HEK293 (cell line): ENCODE measurements around the gene DNAH12.

Experiments
- CTCF ChIA-PET: fragments of 350-600 bp; formaldehyde crosslinking; extraction: SDS; loops from one replicate; lab custom pipeline; 2021; ENCODE audit warnings: antibody characterized with exemption; lab: Yijun Ruan, JAX
- POLR2A ChIA-PET: fragments of 300-600 bp; formaldehyde crosslinking; extraction: SDS; loops from one replicate; lab custom pipeline; 2020; ENCODE audit warnings: antibody characterized with exemption, inconsistent platforms; lab: Yijun Ruan, JAX
- H3K27ac ChIP-seq: fragments of 200-500 bp; sonication (Bioruptor generic); 2 replicates; pipeline ENCODE4 v1.5.1; 2014; ENCODE audit warnings: low read depth, low read length, control low read depth, inconsistent platforms; ENCODE audit errors: extremely low read depth
- H3K36me3 ChIP-seq, 2 experiments: fragments of 200-500 bp in 1 of 2; sonication (Bioruptor generic) in 1 of 2; 1 replicate in 1 of 2; 2 replicates in 1 of 2; pipeline ENCODE4 v1.5.1; 2014 to 2017; ENCODE audit warnings: inconsistent platforms in 2 of 2, low read length in 2 of 2; ENCODE audit not compliant: control insufficient read depth in 2 of 2, insufficient read depth in 1 of 2
- H3K4me1 ChIP-seq: fragments of 200-500 bp; sonication (Bioruptor generic); 2 replicates; pipeline ENCODE4 v1.5.1; 2014; ENCODE audit warnings: mild to moderate bottlenecking, low read length, inconsistent platforms; ENCODE audit not compliant: control insufficient read depth, insufficient read depth
- H3K4me3 ChIP-seq: 2 replicates; pipeline ENCODE4 v1.5.1; 2011; ENCODE audit warnings: low read depth, mild to moderate bottlenecking, control low read depth, low read length, moderate library complexity
- H3K9me3 ChIP-seq: fragments of 200-500 bp; sonication (Bioruptor generic); 2 replicates; pipeline ENCODE4 v1.5.1; 2014; ENCODE audit warnings: low read depth, low read length, inconsistent platforms; ENCODE audit not compliant: control insufficient read depth, insufficient read depth
- AEBP2 ChIP-seq: fragments of 450-650 bp; formaldehyde crosslinking; IDR thresholded peaks from 2 replicates; pipeline ENCODE4 v1.5.1; 2016; ENCODE audit warnings: missing biosample characterization, missing genetic modification characterization, borderline replicate concordance
- ELK4 ChIP-seq: IDR thresholded peaks from 2 replicates; pipeline ENCODE4 v1.6.1; 2011; ENCODE audit warnings: mild to moderate bottlenecking, low read depth, low read length, borderline replicate concordance
- OVOL3 ChIP-seq: fragments of 450-650 bp; formaldehyde crosslinking; IDR thresholded peaks from 2 replicates; pipeline ENCODE4 v1.5.1; 2016; ENCODE audit warnings: missing biosample characterization, missing genetic modification characterization
- RBAK ChIP-seq: fragments of 450-650 bp; formaldehyde crosslinking; IDR thresholded peaks from 2 replicates; pipeline ENCODE4 v1.5.1; 2016; ENCODE audit warnings: missing biosample characterization, missing genetic modification characterization
- SETDB1 ChIP-seq: IDR thresholded peaks from one replicate; pipeline ENCODE4 v1.6.1; 2017; ENCODE audit warnings: mild to moderate bottlenecking, low read length, moderate library complexity, mixed read lengths; ENCODE audit not compliant: insufficient read length
- ZBTB21 ChIP-seq: fragments of 450-650 bp; formaldehyde crosslinking; IDR thresholded peaks from 2 replicates; pipeline ENCODE4 v1.5.1; 2017; ENCODE audit warnings: missing biosample characterization, missing genetic modification characterization
- ZBTB6 ChIP-seq: fragments of 450-650 bp; formaldehyde crosslinking; IDR thresholded peaks from 2 replicates; pipeline ENCODE4 v1.5.1; 2017; ENCODE audit warnings: missing biosample characterization, missing genetic modification characterization
- ZNF148 ChIP-seq: fragments of 450-650 bp; formaldehyde crosslinking; IDR thresholded peaks from 2 replicates; pipeline ENCODE4 v1.5.0; 2017; ENCODE audit warnings: missing biosample characterization, missing genetic modification characterization, borderline replicate concordance
- ZNF214 ChIP-seq: fragments of 450-650 bp; formaldehyde crosslinking; IDR thresholded peaks from 2 replicates; pipeline ENCODE4 v1.5.1; 2017; ENCODE audit warnings: missing biosample characterization, mild to moderate bottlenecking, missing genetic modification characterization, borderline replicate concordance
- ZNF24 ChIP-seq: fragments of 450-650 bp; formaldehyde crosslinking; IDR thresholded peaks from 2 replicates; pipeline ENCODE4 v1.5.1; 2016; ENCODE audit warnings: missing biosample characterization, missing genetic modification characterization
- ZNF292 ChIP-seq: fragments of 450-650 bp; formaldehyde crosslinking; IDR thresholded peaks from 2 replicates; pipeline ENCODE4 v1.5.1; 2016; ENCODE audit warnings: low read depth, missing biosample characterization, missing genetic modification characterization, borderline replicate concordance
- ZNF341 ChIP-seq: fragments of 450-650 bp; formaldehyde crosslinking; IDR thresholded peaks from 2 replicates; pipeline ENCODE4; 2016; ENCODE audit warnings: low read depth, missing biosample characterization, missing genetic modification characterization
- ZNF354C ChIP-seq: fragments of 450-650 bp; formaldehyde crosslinking; IDR thresholded peaks from 2 replicates; pipeline ENCODE4 v1.5.1; 2016; ENCODE audit warnings: missing biosample characterization, missing genetic modification characterization, low read depth, borderline replicate concordance
- ZNF391 ChIP-seq: fragments of 450-650 bp; formaldehyde crosslinking; IDR thresholded peaks from 2 replicates; pipeline ENCODE4 v1.5.1; 2016; ENCODE audit warnings: low read depth, missing biosample characterization, missing genetic modification characterization, borderline replicate concordance
- ZNF404 ChIP-seq: fragments of 450-650 bp; formaldehyde crosslinking; IDR thresholded peaks from 2 replicates; pipeline ENCODE4 v1.5.1; 2017; ENCODE audit warnings: missing biosample characterization, missing genetic modification characterization
- ZNF433 ChIP-seq: fragments of 450-650 bp; formaldehyde crosslinking; IDR thresholded peaks from 2 replicates; pipeline ENCODE4 v1.5.1; 2016; ENCODE audit warnings: missing biosample characterization, missing genetic modification characterization, low read depth
- ZNF580 ChIP-seq: fragments of 450-650 bp; formaldehyde crosslinking; IDR thresholded peaks from 2 replicates; pipeline ENCODE4 v1.5.1; 2016; ENCODE audit warnings: missing biosample characterization, missing genetic modification characterization
- ZNF585B ChIP-seq: fragments of 450-650 bp; formaldehyde crosslinking; IDR thresholded peaks from 2 replicates; pipeline ENCODE4 v1.5.1; 2016; ENCODE audit warnings: missing biosample characterization, missing genetic modification characterization
- ZNF623 ChIP-seq: fragments of 450-650 bp; formaldehyde crosslinking; IDR thresholded peaks from 2 replicates; pipeline ENCODE4 v1.5.1; 2016; ENCODE audit warnings: missing biosample characterization, missing genetic modification characterization
- ZNF629 ChIP-seq: fragments of 450-650 bp; formaldehyde crosslinking; IDR thresholded peaks from 2 replicates; pipeline ENCODE4 v1.5.1; 2017; ENCODE audit warnings: missing biosample characterization, missing genetic modification characterization
- ZNF670 ChIP-seq: fragments of 450-650 bp; formaldehyde crosslinking; IDR thresholded peaks from 2 replicates; pipeline ENCODE4 v1.5.1; 2016; ENCODE audit warnings: missing biosample characterization, missing genetic modification characterization, low read depth
- ZNF692 ChIP-seq: fragments of 450-650 bp; formaldehyde crosslinking; IDR thresholded peaks from 2 replicates; pipeline ENCODE4 v1.5.1; 2016; ENCODE audit warnings: missing biosample characterization, missing genetic modification characterization
- ZNF747 ChIP-seq: fragments of 450-650 bp; formaldehyde crosslinking; IDR thresholded peaks from 2 replicates; pipeline ENCODE4 v1.5.1; 2016; ENCODE audit warnings: missing biosample characterization, missing genetic modification characterization
- ZNF843 ChIP-seq: fragments of 450-650 bp; formaldehyde crosslinking; IDR thresholded peaks from 2 replicates; pipeline ENCODE4 v1.5.1; 2016; ENCODE audit warnings: missing biosample characterization, missing genetic modification characterization

Gene DNAH12

GRCh38 chr3:57335283-57335938 lies 208.7 kb downstream of the DNAH12 start:
- no peaks in the 10 kb centered on the region for H3K36me3 ChIP-seq
- TF ChIP-seq ELK4 (no peak), ZNF404 (no peak), SETDB1 (no peak), ZNF292 (tag by site-specific recombination) (no peak), ZNF24 (tag by site-specific recombination) (no peak), ZNF843 (tag by site-specific recombination) (no peak), ZNF623 (tag by site-specific recombination) (no peak), ZNF585B (tag by site-specific recombination) (no peak), ZNF580 (tag by site-specific recombination) (no peak), ZBTB21 (tag by site-specific recombination) (no peak), OVOL3 (tag by site-specific recombination) (no peak), ZNF629 (tag by site-specific recombination) (no peak), ZNF148 (no peak), RBAK (tag by site-specific recombination) (no peak), ZNF341 (tag by site-specific recombination) (no peak), ZNF391 (tag by site-specific recombination) (no peak)
- TF ChIP-seq, all 188 proteins: peak for 0
- Histone ChIP-seq H3K27ac (no peak overlapping the region), H3K4me1 (no peaks in the 10 kb centered on the region), H3K9me3 (no peaks in the 10 kb centered on the region), H3K4me3 (no peak overlapping the region)
- POLR2A ChIA-PET = interaction anchor here (0.6 kb wide), 1 partner anchor 252 kb away, joined by 4 read pairs; no protein-coding TSS in a partner anchor
- CTCF ChIA-PET = no interaction called here

- Histone ChIP-seq H3K9me3 (no peaks in the 10 kb centered on the region), H3K27ac (no peak overlapping the region), H3K36me3 (no peaks in the 10 kb centered on the region), H3K4me1 (no peaks in the 10 kb centered on the region), H3K4me3 (no peak overlapping the region)
- POLR2A ChIA-PET = no interaction called here
- CTCF ChIA-PET = interaction anchor here (1.2 kb wide), 1 partner anchor 67 kb away, joined by 3 read pairs; no protein-coding TSS in a partner anchor
- TF ChIP-seq ZNF148 (no peak), ZNF214 (tag by site-specific recombination) (no peak), ZNF692 (no peak), ZBTB6 (tag by site-specific recombination) (no peak), ZNF747 (tag by site-specific recombination) (no peak), ZNF670 (tag by site-specific recombination) (no peak), ZNF433 (tag by site-specific recombination) (no peak), AEBP2 (no peak), ZNF354C (no peak)
Measured at GRCh38 chr3:57331078-57331610, 213.0 kb downstream of the DNAH12 start.
